Measurements from ENCODE around the gene ORM2. TPM values are rescaled to one million over a fixed set of nuclear protein-coding genes. Genes with fewer than 3 reads are reported as not detected.
"Not testable (repeated sequence)": the region's sequence is repeated elsewhere in the genome, so short reads cannot be mapped to it uniquely, and the experiment has no call there.

The ORM2 gene
- total RNA-seq, 1 donor from 2014 or later = not detected

GRCh38 chr9:114327749-114328148 is 1.9 kb upstream of the ORM2 start:
- Histone ChIP-seq H3K4me1 (ENCODE audit: insufficient read depth, low read length) (no peaks in the 10 kb centered on the region), H2AFZ (ENCODE audit: low read depth, low read length) (no peak overlapping the region), H3K36me3 (ENCODE audit: insufficient read depth, low read length) (no peaks in the 10 kb centered on the region), H4K20me1 (ENCODE audit: insufficient read depth, low read length) (no peaks in the 10 kb centered on the region), H3K27me3 (ENCODE audit: insufficient read depth, low read length) (no peaks in the 10 kb centered on the region), H3K79me2 (ENCODE audit: insufficient read depth, low read length) (no peaks in the 10 kb centered on the region), H3K4me3 (ENCODE audit: insufficient read depth, low read depth, low read length) (no peak overlapping the region), H3K9ac (ENCODE audit: low read length) (no peak overlapping the region), H3K9me3 (ENCODE audit: insufficient read depth, low read depth, low read length) (no peaks in the 10 kb centered on the region), H3K27ac (ENCODE audit: low read depth, low read length) (no peak overlapping the region), H3K4me2 (ENCODE audit: low read length) (no peak overlapping the region)
- Mint-ChIP-seq H3K9me3 (ENCODE audit: unreplicated experiment) (no peaks in the 10 kb centered on the region), H3K36me3 (ENCODE audit: low read depth, unreplicated experiment) (no peaks in the 10 kb centered on the region), H3K27me3 (ENCODE audit: low read depth, unreplicated experiment) (peaks cover 4% of the 10 kb centered on the region), H3K4me1 (ENCODE audit: low read depth, unreplicated experiment) (no peaks in the 10 kb centered on the region), H3K4me3 (ENCODE audit: unreplicated experiment) (no peak overlapping the region), H3K27ac (ENCODE audit: unreplicated experiment) (no peak overlapping the region)
- FAIRE-seq (no peak), DNase-seq (ENCODE audit: low read depth) (no peak)
- TF ChIP-seq EZH2 (IDR thresholded peaks at IDR 0.05; ENCODE audit: insufficient read depth, low read length) (no peak), CTCF (IDR thresholded peaks at IDR 0.05; ENCODE audit: insufficient read depth, low read depth, low read length) (no peak)

DNA sequence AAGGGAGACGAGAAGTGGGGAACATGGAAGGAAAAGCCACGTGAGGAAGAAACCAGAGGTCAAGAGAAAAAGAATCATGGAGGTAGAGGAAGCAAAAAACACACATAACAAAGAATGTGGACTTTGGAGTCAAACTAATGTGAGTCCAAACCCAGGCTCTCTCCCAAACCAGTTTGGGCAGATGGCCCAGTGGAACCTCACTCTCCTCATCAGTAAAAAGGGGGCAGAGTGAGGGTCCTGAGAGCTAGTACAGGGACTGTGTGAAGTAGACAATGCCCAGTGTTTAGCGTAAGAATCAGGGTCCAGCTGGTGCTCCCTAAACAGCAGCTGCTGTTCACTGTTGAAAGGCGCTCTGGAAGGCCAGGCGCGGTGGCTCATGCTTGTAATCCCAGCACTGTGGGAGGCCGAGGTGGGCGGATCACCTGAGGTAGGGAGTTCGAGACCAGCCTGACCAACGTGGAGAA is 1.3 kb upstream of the ORM2 start:
- H4K20me1 ChIP-seq (ENCODE audit: insufficient read depth, low read length); H3K36me3 Mint-ChIP-seq (ENCODE audit: low read depth, unreplicated experiment): not testable (repeated sequence)

GRCh38 chr9:114328937-114329624 is 588 bp upstream of the ORM2 start:
- not testable (repeated sequence) for H3K9me3 Mint-ChIP-seq (ENCODE audit: unreplicated experiment); H3K4me1 Mint-ChIP-seq (ENCODE audit: low read depth, unreplicated experiment); H3K36me3 Mint-ChIP-seq (ENCODE audit: low read depth, unreplicated experiment); H3K36me3 ChIP-seq (ENCODE audit: insufficient read depth, low read length); H4K20me1 ChIP-seq (ENCODE audit: insufficient read depth, low read length); H3K9ac ChIP-seq (ENCODE audit: low read length); H3K4me3 ChIP-seq (ENCODE audit: insufficient read depth, low read depth, low read length); H3K4me3 Mint-ChIP-seq (ENCODE audit: unreplicated experiment); H3K27ac Mint-ChIP-seq (ENCODE audit: unreplicated experiment); H3K27ac ChIP-seq (ENCODE audit: low read depth, low read length); H3K27me3 ChIP-seq (ENCODE audit: insufficient read depth, low read length); H3K79me2 ChIP-seq (ENCODE audit: insufficient read depth, low read length); H3K4me1 ChIP-seq (ENCODE audit: insufficient read depth, low read length); DNase-seq (ENCODE audit: low read depth); H3K9me3 ChIP-seq (ENCODE audit: insufficient read depth, low read depth, low read length); H2AFZ ChIP-seq (ENCODE audit: low read depth, low read length); H3K4me2 ChIP-seq (ENCODE audit: low read length); FAIRE-seq; H3K27me3 Mint-ChIP-seq (ENCODE audit: low read depth, unreplicated experiment)

More for the DNA sequence above, 1.3 kb upstream of the ORM2 start:
- not testable (repeated sequence) for H3K4me3 Mint-ChIP-seq (ENCODE audit: unreplicated experiment); H3K4me2 ChIP-seq (ENCODE audit: low read length); H3K27ac ChIP-seq (ENCODE audit: low read depth, low read length); H3K9me3 Mint-ChIP-seq (ENCODE audit: unreplicated experiment); H3K27ac Mint-ChIP-seq (ENCODE audit: unreplicated experiment); H3K27me3 ChIP-seq (ENCODE audit: insufficient read depth, low read length); H3K9me3 ChIP-seq (ENCODE audit: insufficient read depth, low read depth, low read length); H3K9ac ChIP-seq (ENCODE audit: low read length); H3K36me3 ChIP-seq (ENCODE audit: insufficient read depth, low read length); H3K79me2 ChIP-seq (ENCODE audit: insufficient read depth, low read length); H3K4me1 Mint-ChIP-seq (ENCODE audit: low read depth, unreplicated experiment); DNase-seq (ENCODE audit: low read depth); FAIRE-seq; H3K4me3 ChIP-seq (ENCODE audit: insufficient read depth, low read depth, low read length); H2AFZ ChIP-seq (ENCODE audit: low read depth, low read length); H3K4me1 ChIP-seq (ENCODE audit: insufficient read depth, low read length); H3K27me3 Mint-ChIP-seq (ENCODE audit: low read depth, unreplicated experiment)

All from astrocyte (in vitro differentiated cells and primary cell).